T-helper 17 cell (primary cell): Measurements from ENCODE around the gene CCDC9B. TPM values are rescaled to one million over a fixed set of nuclear protein-coding genes. Genes with fewer than 3 reads are reported as not detected.

Experiments used
- ATAC-seq: fragments of 150-1000 bp; cut with Tn5 transposase; 2 replicates; pipeline ENCODE4 v1.10.0; 2021; ENCODE audit warnings: mild to moderate bottlenecking, moderate library complexity
- DNase-seq, 3 donors: peaks; one replicate each; pipeline versions ENCODE4 v3.0.0 to v3.0.0-alpha.2; 2020 to 2021
- H3K9me3 ChIP-seq: one replicate; pipeline ENCODE4 v1.7.0; 2013; ENCODE audit warnings: low read length, mild to moderate bottlenecking; ENCODE audit not compliant: control insufficient read depth, poor library complexity, severe bottlenecking
- H3K27ac Mint-ChIP-seq: one replicate; pipeline ENCODE4 v1.8.0; 2022; ENCODE audit warnings: mild to moderate bottlenecking, moderate library complexity, mixed read lengths
- H3K27me3 Mint-ChIP-seq: one replicate; pipeline ENCODE4 v1.8.0; 2022; ENCODE audit warnings: mixed read lengths
- H3K36me3 Mint-ChIP-seq: one replicate; pipeline ENCODE4 v1.8.0; 2022; ENCODE audit warnings: low read depth, mixed read lengths
- H3K4me1 Mint-ChIP-seq: one replicate; pipeline ENCODE4 v1.8.0; 2022; ENCODE audit warnings: mild to moderate bottlenecking, mixed read lengths
- H3K4me3 Mint-ChIP-seq: one replicate; pipeline ENCODE4 v1.8.0; 2022; ENCODE audit warnings: mild to moderate bottlenecking, moderate library complexity, mixed read lengths
- total RNA-seq, 4 donors: library from RNA in 2 of 4; stranded (reverse) in 2 of 4; gene quantifications; one replicate each; pipeline ENCODE4 v1.2.3 and lab custom pipeline; 2022 to 2026

The CCDC9B gene
- total RNA-seq, 2 donors from 2014 or later: 4.1 to 5.3 TPM

DNA sequence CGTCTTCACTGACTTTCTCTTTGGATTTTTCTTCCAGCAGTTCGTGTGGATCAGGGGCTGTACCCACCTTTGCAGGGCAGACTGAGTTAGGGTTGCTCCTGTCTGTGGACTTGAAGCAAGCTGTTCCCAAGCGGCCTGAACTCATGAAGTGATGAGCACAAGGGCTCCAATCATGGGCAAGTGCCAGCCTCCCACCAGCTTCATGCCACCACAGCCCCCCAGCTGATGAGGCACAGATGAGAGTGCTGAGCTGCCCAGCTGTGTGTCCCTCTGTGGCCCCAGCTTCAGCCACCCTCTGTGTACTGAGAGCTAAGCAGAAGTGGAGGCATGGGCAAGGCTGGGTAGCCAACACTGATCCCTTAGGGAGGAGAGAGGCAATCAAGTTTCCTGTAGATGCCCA, 29.7 kb downstream of the CCDC9B start:
- peaks cover 24% of the 10 kb centered on the region for H3K4me1 Mint-ChIP-seq
- no peaks in the 10 kb centered on the region for H3K36me3 Mint-ChIP-seq
- no peak overlapping the region for H3K4me3 Mint-ChIP-seq
- DNase-seq: no peak
- H3K27ac Mint-ChIP-seq: peak overlapping the region; percentile 79
- no peak for ATAC-seq
- no peaks in the 10 kb centered on the region for H3K9me3 ChIP-seq
- peaks cover 8% of the 10 kb centered on the region for H3K27me3 Mint-ChIP-seq

DNA sequence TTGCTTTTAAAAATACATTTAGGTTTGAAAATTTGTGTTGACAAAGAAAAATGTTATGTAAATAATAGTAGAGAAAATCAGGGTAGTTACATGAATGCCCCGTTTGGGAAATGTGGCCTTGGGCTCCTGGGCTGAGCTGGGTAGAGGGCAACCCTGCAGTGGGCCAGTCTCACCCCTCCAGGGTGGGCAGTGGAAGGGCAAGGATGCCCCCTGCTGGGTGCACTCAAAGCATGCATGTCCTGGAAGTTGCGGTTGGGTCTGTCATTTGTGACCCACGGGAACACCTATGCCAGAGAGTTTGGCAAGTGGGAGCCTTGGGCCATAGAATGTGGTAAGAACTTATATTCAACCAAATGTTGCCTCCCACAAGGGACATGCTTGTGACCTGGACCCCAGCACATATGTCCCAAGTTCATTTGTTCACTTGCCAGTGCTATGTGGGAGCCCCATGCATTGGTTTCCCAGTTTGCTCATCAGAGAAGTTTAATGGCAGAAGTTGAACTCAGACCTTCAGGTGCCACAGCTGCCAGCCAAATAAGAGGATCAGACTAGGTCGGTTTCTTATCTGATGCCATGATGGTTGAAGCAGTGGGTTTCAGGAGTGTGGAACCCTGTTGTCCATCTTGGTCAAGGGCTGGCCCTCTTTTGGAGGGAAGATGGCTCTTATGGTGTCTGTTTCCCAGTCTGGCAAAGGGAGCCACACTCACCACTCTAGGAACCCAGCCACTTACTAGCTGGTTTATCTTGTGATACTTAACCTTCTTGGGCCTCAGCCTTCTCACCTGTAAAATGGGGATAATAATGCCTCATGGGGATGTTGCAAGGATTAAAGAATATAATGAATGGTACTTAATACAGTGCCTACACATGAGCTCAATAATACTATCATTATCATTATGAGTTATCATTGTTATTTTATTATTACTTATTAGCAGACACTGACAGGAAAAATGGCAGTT, 30.5 kb downstream of the CCDC9B start:
- peak; percentile 29 to 48 (median 36) for DNase-seq
- peak overlapping the region; percentile 75 for H3K4me3 Mint-ChIP-seq
- H3K9me3 ChIP-seq: no peaks in the 10 kb centered on the region
- H3K4me1 Mint-ChIP-seq: peaks cover 24% of the 10 kb centered on the region
- no peaks in the 10 kb centered on the region for H3K36me3 Mint-ChIP-seq
- ATAC-seq: no peak
- H3K27ac Mint-ChIP-seq: peak overlapping the region; percentile 90
- H3K27me3 Mint-ChIP-seq: peaks cover under 1% of the 10 kb centered on the region

DNA sequence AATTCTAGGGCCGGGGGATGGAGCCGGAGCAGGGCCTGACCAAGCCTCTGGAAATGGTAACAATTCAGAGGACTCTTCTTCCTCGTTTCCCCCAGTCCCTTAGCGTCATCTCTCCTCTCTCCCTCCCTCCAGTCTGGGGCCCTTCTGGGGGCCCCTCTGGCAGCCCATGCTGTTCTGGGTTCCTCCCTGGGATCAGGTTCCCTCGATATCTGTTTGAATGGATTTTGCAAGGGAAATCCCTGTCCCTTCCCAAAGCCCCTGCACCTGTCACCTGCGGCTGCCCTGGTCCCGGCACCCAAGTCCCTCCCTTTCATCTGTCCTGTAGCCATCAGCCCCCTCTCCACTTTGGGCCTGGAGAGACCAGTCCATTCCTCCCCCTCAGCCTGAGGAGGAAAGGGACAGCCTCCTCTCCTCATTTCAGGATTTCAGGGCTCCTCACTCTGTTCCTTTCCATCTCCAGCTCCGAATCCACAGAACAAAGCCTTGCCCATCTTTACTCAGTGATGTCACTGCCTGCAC, 31.3 kb downstream of the CCDC9B start:
- H3K27me3 Mint-ChIP-seq: no peaks in the 10 kb centered on the region
- H3K27ac Mint-ChIP-seq: peak overlapping the region; percentile 90
- no peak for ATAC-seq
- no peak for DNase-seq
- peak overlapping the region; percentile 95 for H3K4me3 Mint-ChIP-seq
- H3K36me3 Mint-ChIP-seq: no peaks in the 10 kb centered on the region
- H3K4me1 Mint-ChIP-seq: peaks cover 25% of the 10 kb centered on the region
- no peaks in the 10 kb centered on the region for H3K9me3 ChIP-seq

DNA sequence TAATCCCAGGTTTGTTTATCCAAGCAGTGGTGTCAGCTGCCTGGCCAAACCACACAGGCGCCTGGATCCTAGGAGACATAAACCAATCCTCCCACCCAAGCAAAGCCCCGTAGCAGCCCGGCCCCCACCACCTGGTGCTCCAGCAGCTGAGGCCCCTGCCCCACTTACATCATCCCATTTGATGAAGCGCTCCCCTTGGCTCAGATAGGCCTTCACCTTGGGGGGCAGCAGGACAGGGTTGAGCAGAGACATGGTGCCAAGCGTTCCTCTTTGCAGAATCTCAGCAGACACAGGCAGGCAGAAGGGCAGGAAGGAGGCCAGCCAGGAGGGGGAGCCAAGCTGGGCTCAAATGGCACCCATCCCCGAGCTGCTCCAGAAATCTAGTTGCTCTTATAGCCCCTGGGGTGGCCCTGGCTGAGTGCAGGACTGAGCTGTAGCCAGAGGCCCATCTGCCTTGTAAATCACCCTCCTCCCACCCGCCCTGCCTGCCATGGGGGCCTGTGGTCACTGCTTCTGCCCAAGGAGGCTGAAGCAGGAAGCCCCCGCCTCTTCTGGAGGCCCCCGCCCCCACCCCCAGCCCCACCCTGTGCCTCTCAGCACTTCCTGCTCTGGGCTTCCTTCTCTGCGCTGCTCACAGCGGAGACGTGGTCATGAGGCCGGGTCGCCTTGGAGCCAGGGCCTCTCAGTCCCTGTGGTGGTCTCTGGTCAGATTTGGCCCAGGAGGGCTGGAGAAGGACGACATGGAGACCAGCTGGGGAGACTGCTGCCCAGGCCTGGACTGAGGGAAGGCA, 33.1 kb downstream of the CCDC9B start, which contains the start of gene PLCB2:
TSS of gene PLCB2 (minus strand) at position 515 of the 791 bp plus-strand sequence. CDS start at position 252, 263 bp downstream.
- peak within 1 kb of the TSS; percentile 95 for H3K4me3 Mint-ChIP-seq
- no peaks in the 10 kb centered on the region for H3K27me3 Mint-ChIP-seq
- peak within 1 kb of the TSS; percentile 90 for H3K27ac Mint-ChIP-seq
- no peaks in the 10 kb centered on the region for H3K36me3 Mint-ChIP-seq
- ATAC-seq (peak; percentile 84), DNase-seq (peak; percentile 43 to 52 (median 50))
- peaks cover 30% of the 10 kb centered on the region for H3K4me1 Mint-ChIP-seq
- no peaks in the 10 kb centered on the region for H3K9me3 ChIP-seq

DNA sequence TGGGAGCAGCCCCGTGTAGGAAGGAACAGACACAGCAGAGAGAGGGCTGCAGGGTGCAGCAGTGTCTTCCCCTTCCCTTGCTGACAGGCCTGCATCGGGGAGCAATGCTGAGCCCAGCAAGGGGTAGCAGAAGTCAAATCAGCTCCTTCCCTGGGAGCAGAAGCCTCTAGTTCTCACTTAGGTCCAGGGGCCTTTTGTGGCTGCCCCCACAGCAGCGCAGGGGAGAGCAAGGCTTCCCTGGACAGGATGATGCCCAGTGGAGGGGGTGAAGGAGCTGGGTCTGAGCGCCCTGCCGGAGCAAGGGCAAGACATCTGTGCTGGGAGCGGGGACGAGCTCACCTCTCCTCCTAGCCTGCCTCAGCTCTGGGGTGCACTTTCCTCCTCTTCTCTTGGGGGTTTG, 33.8 kb downstream of the CCDC9B start:
- Mint-ChIP-seq H3K27me3 (no peaks in the 10 kb centered on the region), H3K4me3 (peak overlapping the region; percentile 95), H3K36me3 (no peaks in the 10 kb centered on the region), H3K4me1 (peaks cover 30% of the 10 kb centered on the region), H3K27ac (peak overlapping the region; percentile 90)
- ATAC-seq (no peak), DNase-seq (no peak)
- H3K9me3 ChIP-seq: no peaks in the 10 kb centered on the region

DNA sequence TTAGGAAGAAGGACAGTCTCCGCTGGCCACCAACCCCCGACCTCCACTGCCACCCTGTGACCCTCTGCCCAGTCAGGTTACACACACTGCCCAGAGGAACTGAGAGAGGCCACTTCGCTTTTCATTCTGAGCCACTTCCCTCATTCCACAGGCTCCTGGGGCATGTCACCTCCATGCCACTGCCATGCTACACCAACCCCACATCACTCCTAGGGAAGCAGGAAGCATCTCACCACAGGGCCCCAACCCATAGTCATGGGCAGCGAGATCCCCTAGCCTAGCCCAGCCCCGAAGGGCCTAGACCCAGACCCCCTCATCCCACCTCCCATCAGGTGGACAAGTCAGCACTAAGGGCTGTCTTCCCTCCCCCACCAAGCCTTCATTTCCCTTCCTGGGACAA, 34.4 kb downstream of the CCDC9B start:
- DNase-seq (no peak), ATAC-seq (no peak)
- Mint-ChIP-seq H3K4me1 (peaks cover 30% of the 10 kb centered on the region), H3K27me3 (no peaks in the 10 kb centered on the region), H3K36me3 (no peaks in the 10 kb centered on the region), H3K4me3 (peak overlapping the region; percentile 95), H3K27ac (peak overlapping the region; percentile 90)
- H3K9me3 ChIP-seq: no peaks in the 10 kb centered on the region

DNA sequence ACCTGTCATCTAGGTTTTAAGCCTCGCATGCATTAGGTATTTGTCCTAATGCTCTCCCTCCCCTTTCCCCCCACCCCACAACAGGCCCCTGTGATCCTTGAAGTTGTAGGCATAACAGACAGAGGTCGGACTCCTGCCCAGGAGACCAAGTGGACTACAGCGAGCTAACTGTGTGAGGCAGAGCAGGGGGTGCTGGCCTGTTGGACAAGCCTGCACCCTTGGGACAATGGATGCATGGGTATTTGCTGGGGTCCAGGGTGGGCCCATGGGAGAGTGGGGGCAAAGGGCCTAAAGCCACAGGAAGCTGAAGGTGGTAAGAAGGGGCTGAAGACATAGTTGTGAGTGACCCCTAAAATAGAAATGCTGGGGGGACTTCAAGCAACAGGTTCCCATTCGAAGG, 35.5 kb downstream of the CCDC9B start:
- Mint-ChIP-seq H3K27me3 (no peaks in the 10 kb centered on the region), H3K4me1 (peaks cover 30% of the 10 kb centered on the region), H3K4me3 (peak overlapping the region; percentile 95), H3K27ac (no peak overlapping the region), H3K36me3 (no peaks in the 10 kb centered on the region)
- no peaks in the 10 kb centered on the region for H3K9me3 ChIP-seq
- no peak for DNase-seq
- ATAC-seq: no peak

DNA sequence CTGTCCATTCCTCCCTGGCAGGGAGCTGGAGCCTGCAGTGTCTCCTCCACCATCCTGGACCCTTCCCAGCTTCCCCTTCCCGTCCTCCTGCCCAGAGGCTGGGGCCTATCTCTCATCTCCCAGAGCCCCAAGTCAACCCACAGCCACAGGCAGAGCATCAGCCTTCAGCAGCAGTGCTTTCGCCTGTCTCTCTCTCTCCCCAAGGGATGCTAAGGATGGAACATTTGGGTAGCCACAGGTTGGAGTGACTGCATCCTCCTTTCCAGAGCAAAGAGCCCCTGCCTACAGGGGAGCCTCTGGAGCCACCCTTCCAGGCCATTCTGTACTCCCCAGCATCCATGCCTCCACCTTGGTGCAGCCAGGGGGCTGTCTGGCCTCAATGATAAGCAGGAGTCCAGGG, 37.2 kb downstream of the CCDC9B start:
- ATAC-seq: no peak
- H3K27ac Mint-ChIP-seq: peak overlapping the region; percentile 73

DNA sequence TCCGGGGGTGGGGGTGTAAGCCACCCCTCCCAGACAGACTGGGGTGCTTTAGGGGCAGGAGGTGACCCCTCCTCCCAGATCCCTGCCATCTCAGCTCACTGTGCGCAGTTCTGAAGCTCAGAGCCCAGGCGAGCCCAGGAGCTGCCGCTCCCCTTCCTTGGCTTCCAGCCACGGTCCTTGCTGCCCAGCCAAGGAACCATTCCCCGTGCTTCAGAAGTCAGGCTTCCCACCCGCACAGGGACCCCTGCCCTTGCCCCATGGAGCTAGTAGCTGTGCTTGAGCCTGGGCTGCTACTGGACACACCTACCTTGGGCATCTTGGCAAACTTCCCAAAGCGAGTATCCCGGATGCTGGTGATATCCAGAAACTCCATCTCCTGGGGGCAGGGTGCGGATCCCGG, 37.8 kb downstream of the CCDC9B start:
- H3K9me3 ChIP-seq: no peaks in the 10 kb centered on the region
- Mint-ChIP-seq H3K4me1 (peaks cover 17% of the 10 kb centered on the region), H3K27ac (no peak overlapping the region), H3K4me3 (no peak overlapping the region), H3K36me3 (no peaks in the 10 kb centered on the region), H3K27me3 (no peaks in the 10 kb centered on the region)
- no peak for DNase-seq
- no peak for ATAC-seq

More for the DNA sequence above, 37.2 kb downstream of the CCDC9B start:
- Mint-ChIP-seq H3K27me3 (no peaks in the 10 kb centered on the region), H3K4me1 (peaks cover 17% of the 10 kb centered on the region), H3K36me3 (no peaks in the 10 kb centered on the region), H3K4me3 (peak overlapping the region; percentile 41)
- no peaks in the 10 kb centered on the region for H3K9me3 ChIP-seq
- DNase-seq: no peak

DNA sequence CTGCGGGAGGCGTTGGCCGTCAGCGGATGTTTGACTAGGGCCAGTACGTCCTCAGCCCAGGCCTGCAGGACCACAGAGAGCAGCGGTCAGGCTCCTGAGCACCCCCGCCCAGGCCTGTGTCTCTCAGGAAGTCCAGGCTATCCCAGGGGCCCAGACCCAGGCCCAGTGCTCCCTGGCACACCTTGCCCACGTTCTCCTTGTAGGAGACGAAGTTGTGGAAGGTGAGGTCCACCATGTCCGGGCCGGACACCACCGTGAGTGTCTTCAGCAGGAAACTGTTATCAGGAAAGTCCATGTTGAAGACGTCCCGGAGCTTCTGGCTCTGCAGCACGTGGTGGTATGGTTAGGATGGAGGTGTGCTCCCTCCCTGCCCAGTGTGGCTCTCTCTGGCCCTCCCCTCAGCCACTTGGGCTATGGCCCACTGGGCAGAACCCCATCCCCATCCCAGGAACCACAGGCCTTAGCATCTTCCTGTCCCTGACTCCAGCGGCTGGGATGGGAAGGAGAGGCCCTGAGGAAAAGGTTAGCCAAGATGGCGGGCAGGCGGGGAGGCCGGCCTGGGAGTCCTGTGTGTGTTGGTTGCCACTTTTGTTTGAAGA, 38.4 kb downstream of the CCDC9B start:
- Mint-ChIP-seq H3K4me1 (peaks cover 19% of the 10 kb centered on the region), H3K36me3 (peaks cover 2% of the 10 kb centered on the region), H3K4me3 (no peak overlapping the region), H3K27me3 (no peaks in the 10 kb centered on the region), H3K27ac (no peak overlapping the region)
- DNase-seq (no peak), ATAC-seq (no peak)
- no peaks in the 10 kb centered on the region for H3K9me3 ChIP-seq

DNA sequence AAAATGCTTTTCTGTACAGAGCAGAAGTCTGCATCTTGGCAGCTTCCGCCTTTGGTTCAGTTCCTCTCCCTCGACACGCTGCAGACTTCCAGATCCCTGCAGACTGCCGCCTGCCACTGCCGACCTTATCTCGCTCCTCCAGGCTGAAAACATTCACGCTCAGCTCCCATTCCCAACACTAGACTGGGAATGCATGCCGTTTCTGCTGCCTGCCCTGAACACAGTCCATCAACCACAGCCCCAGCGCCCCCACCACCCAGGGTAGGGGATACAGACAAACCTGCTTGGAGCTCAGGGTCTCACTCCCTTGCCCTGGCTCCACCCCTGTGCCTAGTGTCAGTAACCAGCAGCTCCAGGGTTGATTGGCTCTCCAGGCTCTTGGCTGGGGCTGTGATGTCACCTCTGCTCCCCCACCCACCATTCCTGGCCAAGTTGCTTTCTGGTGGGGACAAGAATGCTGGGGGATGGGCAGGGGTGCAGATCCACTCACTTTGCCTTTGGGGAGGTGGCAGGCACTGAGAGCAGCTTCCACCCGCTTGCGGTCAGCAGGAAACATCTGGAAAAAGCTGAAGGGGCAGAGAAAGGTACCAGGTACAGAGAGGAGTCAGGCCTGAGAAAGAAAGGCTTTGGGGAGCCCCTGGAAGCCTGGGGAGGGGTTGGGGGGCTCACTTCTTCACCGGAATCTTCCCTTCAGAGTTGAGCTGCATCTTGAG, 39.1 kb downstream of the CCDC9B start:
- H3K27me3 Mint-ChIP-seq: no peaks in the 10 kb centered on the region
- ATAC-seq: no peak
- H3K4me3 Mint-ChIP-seq: no peak overlapping the region
- no peak overlapping the region for H3K27ac Mint-ChIP-seq
- peaks cover 19% of the 10 kb centered on the region for H3K4me1 Mint-ChIP-seq
- H3K36me3 Mint-ChIP-seq: peaks cover 2% of the 10 kb centered on the region
- no peak for DNase-seq
- no peaks in the 10 kb centered on the region for H3K9me3 ChIP-seq

DNA sequence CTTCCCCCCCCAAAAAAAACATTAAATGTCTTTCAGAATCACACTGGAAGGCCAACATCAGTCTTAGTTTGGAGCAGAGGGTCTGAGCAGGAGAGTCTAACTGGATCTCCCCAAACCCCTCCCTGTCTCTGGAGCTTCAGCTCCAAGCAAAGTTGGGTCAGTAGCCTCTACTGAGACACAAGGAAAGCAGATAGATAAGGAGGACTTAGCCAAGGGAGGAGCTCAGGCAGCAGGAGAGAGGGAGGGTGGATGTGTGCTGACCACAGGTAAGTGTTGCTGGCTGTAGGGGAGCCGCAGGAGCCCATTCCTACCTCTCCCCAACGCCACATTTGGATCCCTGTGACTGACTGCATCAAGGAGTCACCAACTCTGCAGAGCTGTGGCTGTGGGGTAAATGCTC, 40.0 kb downstream of the CCDC9B start:
- DNase-seq: no peak
- Mint-ChIP-seq H3K27me3 (no peaks in the 10 kb centered on the region), H3K4me1 (peaks cover 13% of the 10 kb centered on the region), H3K4me3 (no peak overlapping the region), H3K27ac (no peak overlapping the region), H3K36me3 (peaks cover 4% of the 10 kb centered on the region)
- no peak for ATAC-seq
- no peaks in the 10 kb centered on the region for H3K9me3 ChIP-seq
